AG04450 (cell line): Measurements from ENCODE around the gene BCL2L2. TPM values are rescaled to one million over a fixed set of nuclear protein-coding genes. Genes with fewer than 3 reads are reported as not detected.
"Not testable (repeated sequence)": the region's sequence is repeated elsewhere in the genome, so short reads cannot be mapped to it uniquely, and the experiment has no call there.

Experiments
- CTCF ChIA-PET: fragments of 300-600, 350-600 bp; formaldehyde crosslinking; extraction: SDS; loops from one replicate; lab custom pipeline; 2022; ENCODE audit warnings: antibody characterized with exemption, inconsistent platforms; lab: Charles Lee
- POLR2A ChIA-PET: fragments of 350-600 bp; formaldehyde crosslinking; extraction: SDS; loops from one replicate; lab custom pipeline; 2021; ENCODE audit warnings: antibody characterized with exemption, inconsistent platforms; lab: Yijun Ruan, JAX
- DNase-seq: peaks from one replicate; pipeline ENCODE4 v3.0.0-alpha.2; 2011; ENCODE audit warnings: low read depth, low spot score
- H3K27ac ChIP-seq: one replicate; pipeline ENCODE4 v1.5.1; 2012; ENCODE audit warnings: low read depth, low read length, control low read depth
- H3K27me3 ChIP-seq: one replicate; pipeline ENCODE4 v1.6.0; 2012; ENCODE audit warnings: low read length; ENCODE audit not compliant: control insufficient read depth, insufficient read depth
- H3K4me3 ChIP-seq: 2 replicates; pipeline ENCODE4 v1.5.1; 2011; ENCODE audit warnings: mild to moderate bottlenecking, low read depth, low read length, control low read depth
- H3K9me3 ChIP-seq: 2 replicates; pipeline ENCODE4 v1.5.1; 2012; ENCODE audit warnings: low read length; ENCODE audit not compliant: control insufficient read depth, insufficient read depth
- CTCF ChIP-seq: IDR thresholded peaks from 2 replicates; pipeline ENCODE4 v1.5.1; 2011; ENCODE audit warnings: low read depth, low read length, control low read depth, inconsistent platforms
- polyA plus RNA-seq: library from polyadenylated mRNA; depleted of rRNA; stranded (reverse); fragments of >200 nt; gene quantifications from 2 replicates; pipeline ENCODE4 v1.2.3, GENCODE V29; 2011

BCL2L2 gene
- polyA plus RNA-seq, 1 experiment, result 21.5 TPM

- no peak for TF ChIP-seq CTCF
- no peak overlapping the region for H3K27ac ChIP-seq
- POLR2A ChIA-PET, result no interaction called here
- H3K9me3 ChIP-seq, result no peaks in the 10 kb centered on the region
- no peak for DNase-seq
- no peaks in the 10 kb centered on the region for H3K27me3 ChIP-seq
- CTCF ChIA-PET, result interaction anchor here (1.1 kb wide), 2 partner anchors 104 to 154 kb away, joined by 3 read pairs; no protein-coding TSS in a partner anchor
- H3K4me3 ChIP-seq, result no peak overlapping the region
These were observed 31.2 kb upstream of the BCL2L2 start for GRCh38 chr14:23275412-23275811.

GRCh38 chr14:23277189-23277588 is 29.4 kb upstream of the BCL2L2 start:
- CTCF ChIA-PET, result interaction anchor here (1.2 to 1.8 kb wide), 3 partner anchors 17 to 157 kb away, joined by 3 to 9 read pairs (median 7); no protein-coding TSS in a partner anchor
- POLR2A ChIA-PET, result interaction anchor here (0.5 to 0.6 kb wide), 2 partner anchors 92 to 136 kb away, joined by 3 read pairs; no protein-coding TSS in a partner anchor

GRCh38 chr14:23277928-23278327 is 28.7 kb upstream of the BCL2L2 start:
- H3K4me3 ChIP-seq, H3K9me3 ChIP-seq, POLR2A ChIA-PET, DNase-seq, H3K27me3 ChIP-seq, H3K27ac ChIP-seq: not testable (repeated sequence)
- CTCF ChIA-PET, result interaction anchor here (0.6 to 1.8 kb wide), 4 partner anchors 18 to 29 kb away, joined by 3 to 7 read pairs (median 3); partner anchors contain the start of gene BCL2L2

More at GRCh38 chr14:23277189-23277588, 29.4 kb upstream of the BCL2L2 start:
- H3K27me3 ChIP-seq, result no peaks in the 10 kb centered on the region
- H3K4me3 ChIP-seq, result no peak overlapping the region
- H3K9me3 ChIP-seq, result no peaks in the 10 kb centered on the region
- no peak for TF ChIP-seq CTCF
- no peak for DNase-seq
- no peak overlapping the region for H3K27ac ChIP-seq

- no peaks in the 10 kb centered on the region; the same call in 1 of the 2 replicates for H3K9me3 ChIP-seq
- TF ChIP-seq CTCF, result no peak
- no peaks in the 10 kb centered on the region for H3K27me3 ChIP-seq
- ChIA-PET POLR2A (no interaction called here), CTCF (interaction anchor here (0.7 to 2.3 kb wide), 2 partner anchors 14 to 20 kb away, joined by 5 to 15 read pairs; no protein-coding TSS in a partner anchor)
- no peak for DNase-seq
- no peak overlapping the region for H3K4me3 ChIP-seq
- no peak overlapping the region for H3K27ac ChIP-seq
These were observed 25.4 kb upstream of the BCL2L2 start for GRCh38 chr14:23281247-23281646.

- DNase-seq, result no peak
- H3K4me3 ChIP-seq, result peak overlapping the region; percentile 79
- POLR2A ChIA-PET, result interaction anchor here (1.7 kb wide), 1 partner anchor 16 kb away, joined by 11 read pairs; no protein-coding TSS in a partner anchor
- peaks cover 6% of the 10 kb centered on the region for H3K27me3 ChIP-seq
- CTCF ChIA-PET, result interaction anchor here (0.7 to 2.2 kb wide), 4 partner anchors 10 to 165 kb away, joined by 3 to 14 read pairs (median 4); no protein-coding TSS in a partner anchor
- H3K27ac ChIP-seq, result no peak overlapping the region
- H3K9me3 ChIP-seq, result no peaks in the 10 kb centered on the region; the same call in 1 of the 2 replicates
- TF ChIP-seq CTCF, result no peak
These were observed 21.7 kb upstream of the BCL2L2 start for GRCh38 chr14:23284654-23285529.
